Mesendoderm (in vitro differentiated cells): ENCODE data around the gene IPO11.

Experiments used
- DNase-seq: peaks from one replicate; pipeline ENCODE4 v3.0.0; 2013
- H2AK5ac ChIP-seq: 2 replicates; pipeline ENCODE4 v1.6.1; 2013; ENCODE audit warnings: low read length, inconsistent platforms
- H2BK120ac ChIP-seq: 2 replicates; pipeline ENCODE4 v1.6.1; 2013; ENCODE audit warnings: low read depth, mild to moderate bottlenecking, low read length, moderate library complexity, mixed read lengths
- H2BK15ac ChIP-seq: replicated peaks from 2 replicates; pipeline ENCODE4 v1.6.1; 2013; ENCODE audit warnings: low read depth, mild to moderate bottlenecking, moderate library complexity
- H2BK5ac ChIP-seq: 2 replicates; pipeline ENCODE4 v1.6.1; 2013; ENCODE audit warnings: low read length, inconsistent platforms
- H3K18ac ChIP-seq: 2 replicates; pipeline ENCODE4 v1.6.1; 2013; ENCODE audit warnings: mild to moderate bottlenecking, low read length, mixed read lengths
- H3K23ac ChIP-seq: one replicate; pipeline ENCODE4 v1.6.1; 2013; ENCODE audit warnings: low read length
- H3K27ac ChIP-seq: 2 replicates; pipeline ENCODE4 v1.5.1; 2013; ENCODE audit warnings: low read depth, mild to moderate bottlenecking, inconsistent platforms, low read length, moderate library complexity
- H3K27me3 ChIP-seq: 2 replicates; pipeline ENCODE4 v1.6.1; 2013; ENCODE audit warnings: low read length, control low read depth, mild to moderate bottlenecking, inconsistent platforms; ENCODE audit not compliant: insufficient read depth, poor library complexity
- H3K36me3 ChIP-seq: 2 replicates; pipeline ENCODE4 v1.6.1; 2013; ENCODE audit warnings: low read length, inconsistent platforms; ENCODE audit not compliant: control insufficient read depth, insufficient read depth
- H3K4ac ChIP-seq: one replicate; pipeline ENCODE4 v1.6.1; 2013; ENCODE audit warnings: low read depth, mild to moderate bottlenecking, low read length, moderate library complexity
- H3K4me1 ChIP-seq: 2 replicates; pipeline ENCODE4 v1.6.1; 2013; ENCODE audit warnings: low read depth, low read length, inconsistent platforms; ENCODE audit not compliant: control insufficient read depth
- H3K4me2 ChIP-seq: 2 replicates; pipeline ENCODE4 v1.6.1; 2013; ENCODE audit warnings: low read length
- H3K4me3 ChIP-seq: 2 replicates; pipeline ENCODE4 v1.5.1; 2013; ENCODE audit warnings: mild to moderate bottlenecking, low read length
- H3K56ac ChIP-seq: one replicate; pipeline ENCODE4 v1.6.1; 2013; ENCODE audit warnings: low read length
- H3K79me1 ChIP-seq: 2 replicates; pipeline ENCODE4 v1.6.1; 2013; ENCODE audit warnings: low read length, inconsistent platforms
- H3K79me2 ChIP-seq: 2 replicates; pipeline ENCODE4 v1.6.1; 2013; ENCODE audit warnings: mild to moderate bottlenecking, low read length; ENCODE audit not compliant: control insufficient read depth, insufficient read depth
- H3K9ac ChIP-seq: 2 replicates; pipeline ENCODE4 v1.6.1; 2013; ENCODE audit warnings: low read length, inconsistent platforms
- H4K5ac ChIP-seq: one replicate; pipeline ENCODE4 v1.6.1; 2013; ENCODE audit warnings: low read length
- H4K8ac ChIP-seq: one replicate; pipeline ENCODE4 v1.6.1; 2013; ENCODE audit warnings: low read depth, mild to moderate bottlenecking, control low read depth, low read length, moderate library complexity
- WGBS: extraction: QIAGEN DNeasy Blood & Tissue Kit; methylation state at CpG from one replicate; pipeline ENCODE4 v1.1.7; 2013; ENCODE audit warnings: low lambda C conversion rate, missing lambda C conversion rate; ENCODE audit not compliant: insufficient coverage; ENCODE audit errors: extremely low coverage; 5-methylcytosine and 5-hydroxymethylcytosine counted together

The IPO11 gene

DNA sequence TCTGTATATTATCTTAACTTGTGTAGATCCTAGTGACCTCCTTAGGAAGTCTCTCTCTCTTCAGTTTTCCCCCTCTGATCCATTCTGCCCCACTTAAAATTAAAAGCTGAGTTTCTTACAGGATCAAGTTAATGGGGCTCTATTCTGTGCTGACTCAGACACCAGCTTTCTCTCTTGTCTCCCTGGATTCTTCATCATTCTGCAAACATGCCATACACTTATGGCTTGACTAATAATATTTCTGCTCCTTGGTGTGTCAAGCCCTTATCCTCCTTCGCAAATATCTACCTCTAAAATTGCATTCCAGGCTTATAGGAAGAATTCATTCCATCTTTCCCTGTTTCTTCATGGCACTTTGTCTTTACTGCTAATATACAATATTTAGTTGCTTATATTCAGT, 184.1 kb downstream of the IPO11 start:
- no CpG with 5 or more reads among the region's 1 CpG for WGBS
- H3K18ac ChIP-seq = no peak overlapping the region
- no peak overlapping the region for H3K4me3 ChIP-seq
- no peaks in the 10 kb centered on the region for H3K79me2 ChIP-seq
- no peaks in the 10 kb centered on the region for H3K36me3 ChIP-seq
- H3K4me2 ChIP-seq = no peak overlapping the region
- H2BK15ac ChIP-seq = no peak overlapping the region
- no peak overlapping the region for H3K27ac ChIP-seq
- H3K9ac ChIP-seq = no peak overlapping the region
- H3K4me1 ChIP-seq = no peaks in the 10 kb centered on the region
- H3K79me1 ChIP-seq = no peaks in the 10 kb centered on the region
- no peak overlapping the region for H4K5ac ChIP-seq
- H4K8ac ChIP-seq = no peak overlapping the region
- H3K4ac ChIP-seq = no peak overlapping the region
- H2BK120ac ChIP-seq = no peak overlapping the region
- no peak overlapping the region for H3K23ac ChIP-seq
- DNase-seq = no peak
- H2AK5ac ChIP-seq = no peak overlapping the region
- H2BK5ac ChIP-seq = no peak overlapping the region
- H3K56ac ChIP-seq = no peak overlapping the region
- no peaks in the 10 kb centered on the region for H3K27me3 ChIP-seq

DNA sequence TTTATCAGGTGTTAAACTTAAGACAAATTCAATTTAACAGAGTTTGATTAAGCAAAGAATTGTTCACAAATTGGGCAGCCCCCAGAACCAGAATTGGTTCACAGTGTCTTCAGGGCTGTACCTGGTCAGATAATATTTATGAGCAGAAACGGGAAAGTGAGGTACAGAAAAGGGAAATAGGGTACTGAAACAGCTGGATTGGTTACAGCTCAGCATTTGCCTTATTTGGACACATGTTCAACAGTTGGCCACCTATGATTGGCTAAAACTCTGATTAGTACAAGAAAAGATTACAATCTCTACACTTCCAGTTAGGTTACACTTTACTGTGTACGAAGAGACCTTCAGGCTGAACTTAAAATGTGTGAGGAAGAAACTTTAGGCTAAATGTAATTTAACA, 184.8 kb downstream of the IPO11 start:
- Histone ChIP-seq H3K36me3 (no peaks in the 10 kb centered on the region), H3K27ac (no peak overlapping the region), H2AK5ac (no peak overlapping the region), H3K23ac (no peak overlapping the region), H4K8ac (no peak overlapping the region), H3K56ac (no peak overlapping the region), H3K4me2 (no peak overlapping the region), H3K18ac (no peak overlapping the region), H3K79me2 (no peaks in the 10 kb centered on the region), H2BK5ac (no peak overlapping the region), H3K79me1 (no peaks in the 10 kb centered on the region), H4K5ac (no peak overlapping the region), H3K4me1 (no peaks in the 10 kb centered on the region), H3K27me3 (no peaks in the 10 kb centered on the region), H3K4ac (no peak overlapping the region), H3K9ac (no peak overlapping the region), H2BK120ac (no peak overlapping the region), H2BK15ac (no peak overlapping the region), H3K4me3 (no peak overlapping the region)
- no peak for DNase-seq
- WGBS = no CpG with 5 or more reads among the region's 2 CpGs

DNA sequence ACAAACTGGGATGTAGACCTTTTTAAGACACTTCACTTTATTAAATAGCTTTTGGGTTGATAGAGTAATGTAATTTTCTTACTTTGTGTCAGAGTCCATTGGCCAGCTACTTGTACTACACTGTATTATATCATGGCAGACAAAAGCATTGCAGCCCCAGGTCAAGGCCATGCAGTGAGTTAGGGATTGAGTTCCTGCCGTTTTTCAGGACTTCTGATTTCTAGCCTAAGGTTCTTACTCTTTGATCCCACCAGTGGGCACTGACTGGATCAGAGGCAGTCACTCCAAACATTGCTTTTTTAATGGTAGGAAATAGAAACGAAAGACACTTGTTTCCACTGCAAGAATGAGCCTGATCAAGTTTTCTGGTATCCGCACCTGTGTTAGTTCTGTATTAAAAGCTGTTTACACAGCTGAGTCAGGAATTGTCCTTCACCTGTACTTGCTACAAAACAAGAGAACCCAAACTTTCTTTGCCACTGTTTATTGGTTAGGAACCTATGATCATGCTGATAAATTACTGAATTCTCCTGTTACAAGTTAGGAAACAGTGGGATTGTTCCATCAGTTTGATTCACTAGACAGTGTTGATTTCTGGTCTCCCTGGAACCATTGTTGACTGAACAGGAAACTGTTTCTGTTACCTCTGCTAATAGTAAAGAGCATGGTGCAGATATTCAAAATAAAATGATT, 188.1 kb downstream of the IPO11 start:
- no peak overlapping the region for H4K5ac ChIP-seq
- no peak overlapping the region for H3K23ac ChIP-seq
- no peaks in the 10 kb centered on the region for H3K36me3 ChIP-seq
- no peaks in the 10 kb centered on the region for H3K27me3 ChIP-seq
- H3K9ac ChIP-seq = no peak overlapping the region
- no peak overlapping the region for H2BK15ac ChIP-seq
- H2BK120ac ChIP-seq = no peak overlapping the region
- no peak overlapping the region for H4K8ac ChIP-seq
- H3K79me2 ChIP-seq = no peaks in the 10 kb centered on the region
- H3K4ac ChIP-seq = no peak overlapping the region
- H3K4me2 ChIP-seq = no peak overlapping the region
- no peaks in the 10 kb centered on the region for H3K4me1 ChIP-seq
- DNase-seq = no peak
- H3K79me1 ChIP-seq = no peaks in the 10 kb centered on the region
- H3K56ac ChIP-seq = no peak overlapping the region
- H3K4me3 ChIP-seq = no peak overlapping the region
- no peak overlapping the region for H3K18ac ChIP-seq
- H2AK5ac ChIP-seq = no peak overlapping the region
- H3K27ac ChIP-seq = no peak overlapping the region
- H2BK5ac ChIP-seq = no peak overlapping the region
- WGBS = no CpG with 5 or more reads among the region's 3 CpGs

DNA sequence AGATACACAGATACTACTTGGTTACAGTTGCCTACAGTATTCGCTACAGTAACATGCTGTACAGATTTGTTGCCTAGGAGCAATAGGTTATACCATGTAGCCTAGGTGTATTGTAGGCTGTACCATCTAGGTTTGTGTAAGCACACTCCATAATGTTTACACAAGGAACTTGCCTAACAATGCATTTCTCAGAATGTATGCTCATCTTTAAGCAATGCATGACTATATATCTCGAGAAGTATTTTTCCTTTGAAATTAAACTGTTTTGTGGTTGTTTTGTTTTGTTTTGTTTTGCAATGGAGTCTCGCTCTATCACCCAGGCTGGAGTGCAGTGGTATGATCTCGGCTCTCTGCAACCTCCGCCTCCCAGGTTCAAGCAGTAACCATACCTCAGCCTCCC, 191.4 kb downstream of the IPO11 start:
- Histone ChIP-seq H3K79me1 (no peaks in the 10 kb centered on the region), H2BK120ac (no peak overlapping the region), H3K36me3 (no peaks in the 10 kb centered on the region), H3K56ac (no peak overlapping the region), H2BK5ac (no peak overlapping the region), H3K79me2 (no peaks in the 10 kb centered on the region), H3K9ac (no peak overlapping the region), H3K27ac (no peak overlapping the region), H3K23ac (no peak overlapping the region), H4K8ac (no peak overlapping the region), H2AK5ac (no peak overlapping the region), H3K4me1 (no peaks in the 10 kb centered on the region), H2BK15ac (no peak overlapping the region), H3K4ac (no peak overlapping the region), H3K4me2 (no peak overlapping the region), H3K27me3 (no peaks in the 10 kb centered on the region), H3K18ac (no peak overlapping the region), H3K4me3 (no peak overlapping the region), H4K5ac (no peak overlapping the region)
- no CpG with 5 or more reads among the region's 5 CpGs for WGBS
- DNase-seq = no peak

DNA sequence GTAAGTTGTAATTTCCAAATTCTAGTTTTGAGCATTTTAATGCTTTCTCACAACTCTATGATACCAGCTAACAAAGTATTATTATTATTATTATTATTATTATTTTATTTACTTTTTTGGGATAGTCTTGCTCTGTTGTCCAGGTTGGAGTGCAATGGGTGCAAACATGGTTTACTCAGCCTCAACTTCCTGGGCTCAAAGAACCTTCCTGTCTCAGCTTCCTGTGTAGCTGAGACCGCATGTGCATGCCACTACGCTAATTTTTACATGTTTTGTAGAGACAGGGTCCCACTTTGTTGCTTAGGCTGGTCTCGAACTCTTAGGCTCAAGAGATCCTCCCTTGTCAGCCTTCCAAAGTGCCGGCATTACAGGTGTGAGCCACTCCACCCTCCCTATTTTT, 193.1 kb downstream of the IPO11 start:
- H3K79me2 ChIP-seq = no peaks in the 10 kb centered on the region
- no peaks in the 10 kb centered on the region for H3K36me3 ChIP-seq
- H3K79me1 ChIP-seq = no peaks in the 10 kb centered on the region
- no peak overlapping the region for H2BK15ac ChIP-seq
- H3K9ac ChIP-seq = no peak overlapping the region
- no peak overlapping the region for H3K23ac ChIP-seq
- H3K4me1 ChIP-seq = no peaks in the 10 kb centered on the region
- H4K5ac ChIP-seq = no peak overlapping the region
- no peak overlapping the region for H3K18ac ChIP-seq
- DNase-seq = no peak
- no peaks in the 10 kb centered on the region for H3K27me3 ChIP-seq
- no peak overlapping the region for H3K27ac ChIP-seq
- no peak overlapping the region for H3K4ac ChIP-seq
- H2BK120ac ChIP-seq = no peak overlapping the region
- H4K8ac ChIP-seq = no peak overlapping the region
- WGBS = no CpG with 5 or more reads among the region's 4 CpGs
- H3K56ac ChIP-seq = no peak overlapping the region
- H2BK5ac ChIP-seq = no peak overlapping the region
- H2AK5ac ChIP-seq = no peak overlapping the region
- no peak overlapping the region for H3K4me3 ChIP-seq
- H3K4me2 ChIP-seq = no peak overlapping the region

DNA sequence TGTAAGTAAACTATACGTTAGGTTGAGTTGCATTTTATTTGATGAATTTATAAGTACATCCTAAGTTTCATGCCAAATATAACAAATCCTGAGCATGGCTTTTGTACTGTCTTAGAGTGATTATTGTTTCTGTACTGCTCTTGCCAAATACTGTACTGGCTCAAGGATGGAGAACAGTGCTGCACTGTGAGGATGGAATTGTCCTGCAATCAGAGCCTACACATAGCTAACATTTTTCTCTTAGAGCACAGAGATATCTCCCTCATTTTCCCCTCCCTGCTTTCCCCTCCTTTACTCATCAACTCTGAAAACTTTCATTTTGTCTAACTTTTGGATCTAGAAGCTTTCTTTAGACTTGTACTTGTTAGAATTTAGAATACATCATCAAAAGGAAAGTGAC, 194.3 kb downstream of the IPO11 start:
- Histone ChIP-seq H2AK5ac (no peak overlapping the region), H3K79me2 (no peaks in the 10 kb centered on the region)
- WGBS = no CpG with 5 or more reads among the region's 1 CpG

More for the DNA sequence above, 194.3 kb downstream of the IPO11 start:
- no peak overlapping the region for H4K5ac ChIP-seq
- no peak overlapping the region for H3K23ac ChIP-seq
- no peak overlapping the region for H3K9ac ChIP-seq
- no peak for DNase-seq
- H3K36me3 ChIP-seq = no peaks in the 10 kb centered on the region
- no peak overlapping the region for H3K27ac ChIP-seq
- no peaks in the 10 kb centered on the region for H3K79me1 ChIP-seq
- no peak overlapping the region for H4K8ac ChIP-seq
- H3K27me3 ChIP-seq = no peaks in the 10 kb centered on the region
- H3K4me2 ChIP-seq = no peak overlapping the region
- no peak overlapping the region for H3K18ac ChIP-seq
- H2BK5ac ChIP-seq = no peak overlapping the region
- H3K4ac ChIP-seq = no peak overlapping the region
- no peak overlapping the region for H3K56ac ChIP-seq
- no peak overlapping the region for H3K4me3 ChIP-seq
- no peak overlapping the region for H2BK120ac ChIP-seq
- H3K4me1 ChIP-seq = no peaks in the 10 kb centered on the region
- H2BK15ac ChIP-seq = no peak overlapping the region
